Stomach (tissue), 9 donors: Measurements from ENCODE around the gene SH3GL2. TPM values are rescaled to one million over a fixed set of nuclear protein-coding genes. Genes with fewer than 3 reads are reported as not detected.

Source experiments
- DNase-seq, 2 donors: peaks; one replicate each; pipeline versions ENCODE4 v3.0.0 to v3.0.0-alpha.2; 2013 to 2019
- H3K27ac ChIP-seq, 5 donors: fragments of 200-600 bp in 4 of 5; sonication (generic) in 4 of 5; one replicate each; pipeline ENCODE4 v1.5.1; 2013 to 2019; ENCODE audit warnings: mild to moderate bottlenecking in 1 of 5, moderate library complexity in 1 of 5
- H3K27me3 ChIP-seq, 3 donors: fragments of 200-600 bp; sonication (generic); one replicate each; pipeline ENCODE4 v1.5.1; 2017 to 2019; ENCODE audit warnings: mixed run types in 1 of 3
- H3K36me3 ChIP-seq, 4 donors: fragments of 200-600 bp; sonication (generic); 1 replicate in 3 of 4; 2 replicates in 1 of 4; pipeline ENCODE4 v1.5.1; 2016 to 2019
- H3K4me1 ChIP-seq, 4 donors: fragments of 200-600 bp; sonication (generic); one replicate each; pipeline ENCODE4 v1.5.1; 2016 to 2019
- H3K4me3 ChIP-seq, 4 donors: fragments of 200-600 bp; sonication (generic) in 3 of 4; one replicate each; pipeline ENCODE4 v1.5.1; 2016 to 2019; ENCODE audit warnings: mild to moderate bottlenecking in 1 of 4
- H3K9me3 ChIP-seq, 4 donors: fragments of 200-600 bp; sonication (generic); one replicate each; pipeline ENCODE4 v1.5.1; 2016 to 2019
- EP300 ChIP-seq: sonication (generic); formaldehyde crosslinking; IDR thresholded peaks from one replicate; pipeline ENCODE4 v1.6.1; 2017; ENCODE audit warnings: antibody characterized with exemption
- POLR2A ChIP-seq, 4 donors: fragments of 450-650 bp; IDR thresholded peaks; one replicate each; pipeline ENCODE4 v1.6.1; 2016; ENCODE audit warnings: antibody characterized with exemption in 4 of 4, control low read depth in 2 of 4, mild to moderate bottlenecking in 1 of 4, moderate library complexity in 1 of 4
- POLR2AphosphoS5 ChIP-seq, 3 donors: sonication (generic); formaldehyde crosslinking; IDR thresholded peaks; one replicate each; pipeline ENCODE4 v1.6.1; 2016; ENCODE audit warnings: antibody characterized with exemption in 3 of 3
- WGBS, 5 donors: extraction: QIAGEN DNeasy Blood & Tissue Kit in 3 of 5; methylation state at CpG; one replicate each; pipeline versions ENCODE4 v1.1.5 to v1.1.7; 2013 to 2018; 5-methylcytosine and 5-hydroxymethylcytosine counted together
- intact Hi-C: fragments of 100-400 bp; cut with DNase I; formaldehyde crosslinking; loops from one replicate; pipeline ENCODE4 v1.15.1; 2023; ENCODE audit warnings: low total_unique reads
- polyA plus RNA-seq, 3 donors: library from polyadenylated mRNA; stranded (reverse); fragments of 200-250 nt; gene quantifications; one replicate each; pipeline ENCODE4 v1.2.3, GENCODE V29; 2013
- total RNA-seq, 5 donors: library from RNA; depleted of rRNA; stranded (reverse); fragments of >200 nt; gene quantifications; one replicate each; pipeline versions ENCODE4 v1.1.0 to v1.2.3, GENCODE V29; 2014 to 2016
- TF ChIP-seq, protein P1 (sequence below), 7 experiments: fragments of 450-650 bp in 4 of 7; fragments of 200-600 bp in 3 of 7; sonication (generic) in 3 of 7; IDR thresholded peaks; one replicate each; pipeline ENCODE4 v1.5.1; 2016 to 2019; ENCODE audit warnings: antibody characterized with exemption in 7 of 7, control low read depth in 2 of 7, mild to moderate bottlenecking in 1 of 7
- donor health status: healthy with polysubstance abuse.
- donor health status: Bipolar disorder and iron deficiency.
- donor health status: healthy.

The SH3GL2 gene
- total and polyA plus RNA-seq, 8 donors, result 0.89 to 17.5 (median 7.7) TPM; not detected in 1

DNA sequence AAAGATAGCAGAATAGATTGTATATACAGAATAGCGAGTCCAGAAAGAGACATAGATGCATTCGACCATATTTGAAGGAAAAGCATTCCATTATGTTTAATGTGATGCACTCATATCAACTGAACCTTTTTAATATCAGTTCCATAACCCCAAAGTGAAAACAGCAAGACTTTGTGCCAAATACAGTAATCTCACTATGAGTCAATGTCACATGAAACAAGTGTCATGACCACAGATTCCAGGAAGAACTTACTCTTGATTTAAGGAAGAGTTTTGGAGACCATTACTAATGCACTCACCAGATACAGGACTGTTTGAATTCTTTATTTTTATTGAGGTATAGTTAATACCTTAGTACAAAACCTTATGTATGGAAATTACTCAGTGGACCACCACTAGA, 220.5 kb downstream of the SH3GL2 start:
- 68 to 86% (median 80%) methylated on average over 2 of the region's 2 CpGs for WGBS, 5 donors
- Histone ChIP-seq H3K27ac (no peak overlapping the region), H3K27me3 (no peaks in the 10 kb centered on the region), H3K4me3 (no peak overlapping the region), H3K4me1 (no peaks in the 10 kb centered on the region), H3K36me3 (no peaks in the 10 kb centered on the region), H3K9me3 (no peaks in the 10 kb centered on the region)
- intact Hi-C loops, result no loop called here
- no peak for DNase-seq
- TF ChIP-seq EP300, result no peak

DNA sequence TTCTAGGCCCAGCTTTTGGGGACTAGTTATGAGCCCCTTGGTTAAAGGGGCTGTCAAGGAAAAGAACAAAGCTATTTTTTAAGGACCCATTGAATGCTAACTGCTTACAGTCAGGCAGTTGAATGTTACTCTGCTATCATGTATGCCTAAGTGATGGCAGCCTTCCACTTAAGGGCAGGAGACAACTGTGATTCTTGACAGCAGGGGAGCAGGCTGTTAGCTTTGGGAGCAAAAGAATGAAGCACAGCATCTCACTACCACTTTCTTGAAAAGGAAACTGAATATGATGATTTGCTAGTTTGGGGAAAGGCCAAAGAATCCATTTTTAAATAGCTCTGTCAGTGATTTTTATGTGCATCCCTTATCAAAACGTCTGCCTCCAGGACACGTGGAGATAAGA, 221.6 kb downstream of the SH3GL2 start:
- H3K27me3 ChIP-seq, result no peaks in the 10 kb centered on the region
- WGBS, 5 donors, result 18 to 47% (median 26%) methylated on average over 2 of the region's 2 CpGs
- no peaks in the 10 kb centered on the region for H3K4me1 ChIP-seq
- no peaks in the 10 kb centered on the region for H3K9me3 ChIP-seq
- H3K4me3 ChIP-seq, result no peak overlapping the region
- no peaks in the 10 kb centered on the region for H3K36me3 ChIP-seq
- intact Hi-C loops, result loop anchor here (10.0 kb wide), 1 partner anchor 414 kb away; no protein-coding TSS in a partner anchor
- no peak for DNase-seq
- H3K27ac ChIP-seq, result no peak overlapping the region
- TF ChIP-seq, protein P1, sequence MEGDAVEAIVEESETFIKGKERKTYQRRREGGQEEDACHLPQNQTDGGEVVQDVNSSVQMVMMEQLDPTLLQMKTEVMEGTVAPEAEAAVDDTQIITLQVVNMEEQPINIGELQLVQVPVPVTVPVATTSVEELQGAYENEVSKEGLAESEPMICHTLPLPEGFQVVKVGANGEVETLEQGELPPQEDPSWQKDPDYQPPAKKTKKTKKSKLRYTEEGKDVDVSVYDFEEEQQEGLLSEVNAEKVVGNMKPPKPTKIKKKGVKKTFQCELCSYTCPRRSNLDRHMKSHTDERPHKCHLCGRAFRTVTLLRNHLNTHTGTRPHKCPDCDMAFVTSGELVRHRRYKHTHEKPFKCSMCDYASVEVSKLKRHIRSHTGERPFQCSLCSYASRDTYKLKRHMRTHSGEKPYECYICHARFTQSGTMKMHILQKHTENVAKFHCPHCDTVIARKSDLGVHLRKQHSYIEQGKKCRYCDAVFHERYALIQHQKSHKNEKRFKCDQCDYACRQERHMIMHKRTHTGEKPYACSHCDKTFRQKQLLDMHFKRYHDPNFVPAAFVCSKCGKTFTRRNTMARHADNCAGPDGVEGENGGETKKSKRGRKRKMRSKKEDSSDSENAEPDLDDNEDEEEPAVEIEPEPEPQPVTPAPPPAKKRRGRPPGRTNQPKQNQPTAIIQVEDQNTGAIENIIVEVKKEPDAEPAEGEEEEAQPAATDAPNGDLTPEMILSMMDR (IDR thresholded peaks at IDR 0.05), result no peak
- TF ChIP-seq POLR2A (IDR thresholded peaks at IDR 0.05) (no peak), EP300 (no peak), POLR2AphosphoS5 (IDR thresholded peaks at IDR 0.05) (no peak)

DNA sequence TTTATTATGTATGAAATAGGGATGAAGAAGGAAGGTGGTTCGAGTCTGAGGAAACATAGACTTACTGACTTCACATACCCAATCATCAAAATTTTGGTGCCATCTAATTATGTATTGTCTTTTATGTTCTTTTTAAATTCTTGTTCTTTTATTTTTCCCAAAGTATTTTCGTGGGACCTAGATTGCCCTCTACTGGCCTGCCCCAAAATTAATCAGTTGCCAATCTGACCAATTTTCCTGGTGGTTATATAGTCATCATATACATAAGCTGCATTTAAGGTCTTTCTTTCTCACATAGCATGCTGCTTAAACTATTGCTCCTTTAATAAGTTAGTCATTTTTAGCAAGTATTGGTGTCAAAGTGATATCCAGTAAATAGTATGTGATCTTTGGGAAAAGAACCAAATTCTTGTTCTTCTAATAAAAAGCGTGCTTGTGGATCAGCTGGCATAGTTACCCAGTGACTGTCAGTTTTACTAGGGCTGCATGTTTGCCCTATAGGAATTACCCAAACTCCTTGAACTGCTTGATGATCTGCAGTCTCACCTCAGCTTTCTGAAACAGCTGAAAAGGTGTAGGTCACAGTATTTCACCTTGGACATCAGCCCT, 223.5 kb downstream of the SH3GL2 start:
- no peak overlapping the region for H3K27ac ChIP-seq
- DNase-seq, result no peak
- 41 to 50% (median 42%) methylated on average over 3 of the region's 3 CpGs for WGBS, 5 donors
- H3K4me3 ChIP-seq, result no peak overlapping the region
- intact Hi-C loops, result loop anchor here (10.0 kb wide), 1 partner anchor 412 kb away; no protein-coding TSS in a partner anchor
- no peaks in the 10 kb centered on the region for H3K9me3 ChIP-seq
- no peaks in the 10 kb centered on the region for H3K4me1 ChIP-seq
- H3K27me3 ChIP-seq, result no peaks in the 10 kb centered on the region
- no peaks in the 10 kb centered on the region for H3K36me3 ChIP-seq
- no peak for TF ChIP-seq POLR2AphosphoS5 (IDR thresholded peaks at IDR 0.05)
- TF ChIP-seq, protein P1 (IDR thresholded peaks at IDR 0.05), result peak in 5 of 7 experiments; percentile 13 to 52 (median 44)

DNA sequence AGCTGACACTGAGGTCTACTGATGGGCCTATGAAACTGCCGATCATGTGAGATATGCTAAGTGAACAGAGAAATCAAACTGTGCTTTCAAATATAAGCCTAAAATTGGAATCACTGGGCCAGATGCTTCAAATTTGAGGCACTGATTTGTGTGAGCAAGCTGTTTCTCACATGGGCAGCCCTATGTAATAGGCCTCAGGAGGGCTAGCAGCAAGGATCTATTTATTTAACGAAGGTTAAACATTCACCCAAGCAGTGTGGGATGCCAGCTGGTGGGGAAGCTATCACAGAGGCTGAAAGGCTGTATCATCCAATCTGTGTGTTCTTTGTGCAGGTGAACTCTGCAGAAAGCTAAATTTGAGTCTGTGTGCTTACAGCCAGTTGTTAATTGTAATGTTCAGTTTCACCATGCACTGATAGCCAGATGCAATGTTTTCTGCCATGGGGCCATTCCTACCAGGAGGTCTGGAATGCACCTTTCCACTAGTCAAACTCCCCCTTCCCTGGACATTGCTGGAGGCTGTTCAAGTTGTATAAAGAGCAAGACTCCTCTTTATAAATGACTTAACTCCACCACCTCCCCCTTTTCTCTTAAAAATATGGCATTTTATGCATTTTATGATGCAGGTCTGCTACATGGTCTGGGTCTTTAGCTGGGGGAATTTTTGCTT, 228.9 kb downstream of the SH3GL2 start:
- DNase-seq, result peak; percentile 52 to 64
- no peak overlapping the region for H3K27ac ChIP-seq

More for the DNA sequence above, 228.9 kb downstream of the SH3GL2 start:
- H3K27me3 ChIP-seq, result peaks cover 0 to 7% (median 0%) of the 10 kb centered on the region in 3 donors
- intact Hi-C loops, result loop anchor here (10.0 kb wide), 1 partner anchor 407 kb away; no protein-coding TSS in a partner anchor
- WGBS, 5 donors, result 45 to 63% (median 58%) methylated on average over 2 of the region's 2 CpGs
- TF ChIP-seq EP300, result no peak
- TF ChIP-seq, protein P1 (IDR thresholded peaks at IDR 0.05), result no peak
- TF ChIP-seq POLR2AphosphoS5 (IDR thresholded peaks at IDR 0.05), result no peak
- TF ChIP-seq POLR2A (IDR thresholded peaks at IDR 0.05), result no peak
- no peaks in the 10 kb centered on the region for H3K36me3 ChIP-seq
- H3K4me3 ChIP-seq, result no peak overlapping the region
- H3K4me1 ChIP-seq, result peaks cover 0 to 14% (median 2%) of the 10 kb centered on the region in 4 donors
- no peaks in the 10 kb centered on the region for H3K9me3 ChIP-seq
